Measurements from ENCODE around the gene DDX60. TPM values are rescaled to one million over a fixed set of nuclear protein-coding genes. Genes with fewer than 3 reads are reported as not detected.

DDX60 gene
- total and polyA plus RNA-seq, 4 donors: 2.9 to 11.3 (median 7.0) TPM

- TF ChIP-seq REST (IDR thresholded peaks at IDR 0.05) (no peak), RXRA (IDR thresholded peaks at IDR 0.05) (no peak), RAD21 (IDR thresholded peaks at IDR 0.05) (no peak), TAF1 (conservative IDR thresholded peaks at IDR 0.05) (no peak), JUND (IDR thresholded peaks at IDR 0.05) (no peak), NR2F2 (IDR thresholded peaks at IDR 0.05) (no peak), GABPA (IDR thresholded peaks at IDR 0.05 in 1 of 2, conservative IDR thresholded peaks at IDR 0.05 in 1 of 2) (no peak), FOXA1 (IDR thresholded peaks at IDR 0.05) (no peak), MAX (IDR thresholded peaks at IDR 0.05) (no peak)
Observed at GRCh38 chr4:168279556-168279955, 39.0 kb downstream of the DDX60 start (continued).

GRCh38 chr4:168275836-168276235, 42.7 kb downstream of the DDX60 start:
- WGBS: 96% methylated on average over 2 of the region's 2 CpGs

More at GRCh38 chr4:168275836-168276235, 42.7 kb downstream of the DDX60 start:
- peaks cover 0 to 49% (median 22%) of the 10 kb centered on the region in 4 donors for H3K36me3 ChIP-seq (ENCODE audit: control insufficient read depth in 4 of 4, insufficient read depth in 3 of 4, low read depth in 1 of 4, low read length in 3 of 4)
- no peaks in the 10 kb centered on the region for H3K4me1 ChIP-seq (ENCODE audit: control insufficient read depth in 4 of 4, insufficient read depth in 4 of 4, low read length in 3 of 4)
- DNase-seq (ENCODE audit: low spot score): no peak
- TF ChIP-seq FOXA2 (IDR thresholded peaks at IDR 0.05): no peak
- no peak for TF ChIP-seq YY1 (IDR thresholded peaks at IDR 0.05)
- no peak for TF ChIP-seq MAX (IDR thresholded peaks at IDR 0.05)
- TF ChIP-seq RXRA (IDR thresholded peaks at IDR 0.05): no peak
- TF ChIP-seq JUND (IDR thresholded peaks at IDR 0.05): no peak
- no peak for TF ChIP-seq CTCF (IDR thresholded peaks at IDR 0.05; ENCODE audit: low read depth, low read length, missing input control)
- no peak for TF ChIP-seq FOXA1 (IDR thresholded peaks at IDR 0.05)
- no peak for TF ChIP-seq ATF3 (IDR thresholded peaks at IDR 0.05)
- no peak for TF ChIP-seq NR2F2 (IDR thresholded peaks at IDR 0.05)
- TF ChIP-seq HNF4G (IDR thresholded peaks at IDR 0.05): no peak
- TF ChIP-seq REST (IDR thresholded peaks at IDR 0.05): no peak
- no peak for TF ChIP-seq ZBTB33 (IDR thresholded peaks at IDR 0.05)
- no peak for TF ChIP-seq RAD21 (IDR thresholded peaks at IDR 0.05)
- no peak for TF ChIP-seq TAF1 (conservative IDR thresholded peaks at IDR 0.05)
- no peak for TF ChIP-seq HNF4A (conservative IDR thresholded peaks at IDR 0.05)
- no peak for TF ChIP-seq EGR1 (IDR thresholded peaks at IDR 0.05; ENCODE audit: low read depth in 2 of 2)
- H3K9ac ChIP-seq (ENCODE audit: low read depth in 1 of 2, low read length in 2 of 2): no peak overlapping the region
- H3K9me3 ChIP-seq (ENCODE audit: control insufficient read depth in 4 of 4, low read length in 3 of 4): no peaks in the 10 kb centered on the region
- no peak overlapping the region for H3K27ac ChIP-seq (ENCODE audit: low read depth in 1 of 2, low read length in 2 of 2)
- H3K27me3 ChIP-seq (ENCODE audit: control insufficient read depth in 4 of 4, insufficient read depth in 4 of 4, low read length in 3 of 4): no peaks in the 10 kb centered on the region
- H3K4me3 ChIP-seq (ENCODE audit: low read depth in 1 of 3, low read length in 3 of 3): no peak overlapping the region
